K562 (cell line): Measurements from ENCODE around the gene KLHL22. TPM values are rescaled to one million over a fixed set of nuclear protein-coding genes. Genes with fewer than 3 reads are reported as not detected.

Experiments used
- DACH1 ChIP-seq: fragments of 450-650 bp; IDR thresholded peaks from 2 replicates; pipeline ENCODE4 v1.6.1; 2018; ENCODE audit not compliant: partially characterized antibody
- E2F4 ChIP-seq: sonication (generic); formaldehyde crosslinking; IDR thresholded peaks from 2 replicates; pipeline ENCODE4 v1.8.0; 2022; ENCODE audit warnings: mild to moderate bottlenecking, low read depth, missing genetic modification reagents
- FOXK2 ChIP-seq, 2 experiments: fragments of 450-650 bp; IDR thresholded peaks in 1 of 2; conservative IDR thresholded peaks in 1 of 2; 2 replicates each; pipeline ENCODE4 v1.6.1; 2016; ENCODE audit warnings: low read depth in 2 of 2, mild to moderate bottlenecking in 1 of 2
- KDM2B ChIP-seq: fragments of 250-450 bp; sonication (Bioruptor Pico); IDR thresholded peaks from 2 replicates; pipeline ENCODE4 v1.8.0; 2021; ENCODE audit warnings: mild to moderate bottlenecking, moderate library complexity
- MAX ChIP-seq: sonication (generic); formaldehyde crosslinking; IDR thresholded peaks from 2 replicates; pipeline ENCODE4 v1.9.0; 2022; ENCODE audit warnings: mild to moderate bottlenecking, missing genetic modification reagents
- MCM5 ChIP-seq: fragments of 450-650 bp; IDR thresholded peaks from 2 replicates; pipeline ENCODE4 v1.6.1; 2016; ENCODE audit warnings: low read depth
- NCOA1 ChIP-seq: fragments of 450-650 bp; IDR thresholded peaks from 2 replicates; pipeline ENCODE4 v1.6.1; 2016; ENCODE audit warnings: low read depth
- NFE2 ChIP-seq: IDR thresholded peaks from 2 replicates; pipeline ENCODE4 v1.6.1; 2014; ENCODE audit warnings: antibody characterized with exemption, low read depth
- NR0B1 ChIP-seq: fragments of 450-650 bp; IDR thresholded peaks from one replicate; pipeline ENCODE4 v1.6.1; 2018; ENCODE audit warnings: mild to moderate bottlenecking, moderate library complexity; ENCODE audit not compliant: partially characterized antibody
- NR3C1 ChIP-seq: sonication (generic); formaldehyde crosslinking; IDR thresholded peaks from 2 replicates; pipeline ENCODE4 v1.8.1; 2022; ENCODE audit warnings: missing genetic modification reagents
- PHB ChIP-seq: fragments of 250-450 bp; sonication (Bioruptor Pico); IDR thresholded peaks from 2 replicates; pipeline ENCODE4 v1.5.0; 2021
- RUNX1 ChIP-seq: sonication (generic); IDR thresholded peaks from 2 replicates; pipeline ENCODE4 v1.6.1; 2016; ENCODE audit warnings: antibody characterized with exemption, low read depth
- TAL1 ChIP-seq: fragments of 450-650 bp; IDR thresholded peaks from 2 replicates; pipeline ENCODE4 v1.6.1; 2016; ENCODE audit warnings: mild to moderate bottlenecking
- XRCC5 ChIP-seq: fragments of 200-400 bp; formaldehyde crosslinking; IDR thresholded peaks from 2 replicates; pipeline ENCODE4 v1.6.1; 2017; ENCODE audit warnings: low read depth, mild to moderate bottlenecking, low read length
- ZEB2 ChIP-seq: fragments of 450-650 bp; IDR thresholded peaks from 2 replicates; pipeline ENCODE4 v1.6.1; 2016
- ZFP36 ChIP-seq: fragments of 150-350 bp; IDR thresholded peaks from 2 replicates; pipeline ENCODE4 v1.6.1; 2018; ENCODE audit warnings: low read length, low read depth; ENCODE audit not compliant: partially characterized antibody
- ZNF668 ChIP-seq: fragments of 250-450 bp; sonication (Bioruptor Pico); IDR thresholded peaks from 2 replicates; pipeline ENCODE4 v1.8.0; 2022; ENCODE audit warnings: mild to moderate bottlenecking, inconsistent platforms
- ZNF696 ChIP-seq: fragments of 250-450 bp; sonication (Bioruptor Pico); conservative IDR thresholded peaks from 2 replicates; pipeline ENCODE4 v1.4.0; 2020; ENCODE audit warnings: mild to moderate bottlenecking, moderate library complexity
- polyA plus RNA-seq, 8 experiments: library from polyadenylated mRNA; depleted of rRNA in 4 of 8; stranded (reverse) in 5 of 8; unstranded in 3 of 8; fragments of >200 nt; fragmentation: Nextera tagmentation in 2 of 8; fragmentation: Illumina TruSeq in 1 of 8; extraction: Ambion mirVana in 2 of 8; extraction: Trizol in 1 of 8; gene quantifications; 2 replicates each; pipeline versions ENCODE4 v1.2.1 to v1.2.3, GENCODE V29; 2011 to 2014; ENCODE audit warnings: inconsistent platforms in 1 of 8, missing spikeins in 1 of 8
- total RNA-seq, 7 experiments: library from RNA; depleted of rRNA in 6 of 7; stranded (reverse); fragments of >200 nt in 6 of 7; fragmentation: Illumina TruSeq in 2 of 7; extraction: Trizol in 2 of 7; gene quantifications; 2 replicates each; pipeline versions ENCODE4 v1.2.1 to v1.2.3, GENCODE V29; 2011 to 2021; ENCODE audit warnings: low replicate concordance in 1 of 7
- TF ChIP-seq, protein P1 (sequence below), 2 experiments: fragments of 450-650 bp in 1 of 2; sonication (generic) in 1 of 2; formaldehyde crosslinking; conservative IDR thresholded peaks; 2 replicates each; pipeline versions ENCODE4 v1.4.0 to v1.8.1; 2020 to 2022; ENCODE audit warnings: mild to moderate bottlenecking in 1 of 2, missing genetic modification reagents in 1 of 2
- TF ChIP-seq, protein P2 (sequence below): fragments of 150-350 bp; conservative IDR thresholded peaks from 2 replicates; pipeline ENCODE4 v1.6.1; 2014; ENCODE audit warnings: low read length
- TF ChIP-seq, protein P3 (sequence below): sonication (generic); formaldehyde crosslinking; IDR thresholded peaks from 2 replicates; pipeline ENCODE4 v1.8.1; 2022; ENCODE audit warnings: missing genetic modification reagents

The KLHL22 gene
- total and polyA plus RNA-seq, 9 of the 15 experiments (the other 6 are each of a cell fraction or from before 2014, with no cell fraction given), result 1.3 to 25.6 (median 15.2) TPM

DNA sequence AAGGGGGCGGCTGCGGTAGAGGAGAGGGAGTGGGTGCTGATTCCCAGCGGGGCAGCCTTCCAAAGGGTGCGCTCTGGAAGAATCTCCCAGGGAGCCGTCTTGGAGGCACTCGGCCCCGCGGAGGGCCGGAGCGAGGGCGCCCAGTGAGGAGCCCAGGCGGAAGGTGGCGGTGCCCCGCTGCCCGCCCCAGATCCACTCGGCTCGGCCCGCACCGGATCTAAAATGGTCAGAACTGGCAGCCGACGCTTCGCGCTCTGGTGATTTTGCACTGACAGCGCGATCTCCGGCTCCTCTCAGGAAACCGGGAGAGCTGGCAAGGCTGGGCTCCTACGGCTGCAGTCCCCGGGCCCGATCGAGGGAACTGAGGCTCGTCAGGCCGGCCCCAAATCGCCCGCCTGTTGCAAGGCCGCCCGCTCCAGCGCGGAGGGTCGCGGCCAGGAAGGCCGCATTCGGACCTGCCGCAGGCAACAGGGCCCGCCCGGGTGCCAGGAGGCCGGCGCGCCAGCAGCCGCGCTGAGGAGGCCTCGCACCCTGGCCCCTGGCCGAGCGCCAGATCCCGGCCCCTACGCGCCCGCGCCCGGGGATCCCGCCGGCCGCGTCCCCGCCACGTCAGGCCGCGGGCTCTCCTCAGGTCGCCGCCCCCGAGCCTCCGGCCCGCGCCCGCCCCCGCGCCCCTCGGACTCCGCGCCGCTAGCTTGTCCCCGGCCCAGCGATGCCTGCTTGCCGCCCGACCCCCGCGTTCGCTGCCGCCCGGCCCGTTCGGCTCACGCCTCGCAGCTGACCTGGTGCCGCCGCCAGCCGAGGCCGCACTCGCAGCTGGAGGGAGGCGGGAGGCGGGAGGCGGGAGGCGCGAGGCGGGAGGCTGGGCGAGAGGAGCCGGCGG is at the start of gene KLHL22 (continued):
- TF ChIP-seq RUNX1, result no peak
- no peak for TF ChIP-seq NFE2
- TF ChIP-seq, protein P1, sequence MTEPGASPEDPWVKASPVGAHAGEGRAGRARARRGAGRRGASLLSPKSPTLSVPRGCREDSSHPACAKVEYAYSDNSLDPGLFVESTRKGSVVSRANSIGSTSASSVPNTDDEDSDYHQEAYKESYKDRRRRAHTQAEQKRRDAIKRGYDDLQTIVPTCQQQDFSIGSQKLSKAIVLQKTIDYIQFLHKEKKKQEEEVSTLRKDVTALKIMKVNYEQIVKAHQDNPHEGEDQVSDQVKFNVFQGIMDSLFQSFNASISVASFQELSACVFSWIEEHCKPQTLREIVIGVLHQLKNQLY (CRISPR knock-in tag; conservative IDR thresholded peaks at IDR 0.05), result peak in 1 of 2 experiments; percentile 77; a peak in 1 of 4 replicates
- TF ChIP-seq TAL1, result no peak
- TF ChIP-seq MCM5, result no peak
- no peak; the same call in 1 of the 2 replicates for TF ChIP-seq ZNF668 (CRISPR knock-in tag)
- TF ChIP-seq E2F4, result no peak
- TF ChIP-seq DACH1, result no peak
- no peak for TF ChIP-seq NCOA1
- TF ChIP-seq XRCC5, result no peak
- TF ChIP-seq ZEB2, result no peak
- no peak for TF ChIP-seq NR3C1 (CRISPR knock-in tag)
- no peak for TF ChIP-seq ZFP36
- TF ChIP-seq, protein P2, sequence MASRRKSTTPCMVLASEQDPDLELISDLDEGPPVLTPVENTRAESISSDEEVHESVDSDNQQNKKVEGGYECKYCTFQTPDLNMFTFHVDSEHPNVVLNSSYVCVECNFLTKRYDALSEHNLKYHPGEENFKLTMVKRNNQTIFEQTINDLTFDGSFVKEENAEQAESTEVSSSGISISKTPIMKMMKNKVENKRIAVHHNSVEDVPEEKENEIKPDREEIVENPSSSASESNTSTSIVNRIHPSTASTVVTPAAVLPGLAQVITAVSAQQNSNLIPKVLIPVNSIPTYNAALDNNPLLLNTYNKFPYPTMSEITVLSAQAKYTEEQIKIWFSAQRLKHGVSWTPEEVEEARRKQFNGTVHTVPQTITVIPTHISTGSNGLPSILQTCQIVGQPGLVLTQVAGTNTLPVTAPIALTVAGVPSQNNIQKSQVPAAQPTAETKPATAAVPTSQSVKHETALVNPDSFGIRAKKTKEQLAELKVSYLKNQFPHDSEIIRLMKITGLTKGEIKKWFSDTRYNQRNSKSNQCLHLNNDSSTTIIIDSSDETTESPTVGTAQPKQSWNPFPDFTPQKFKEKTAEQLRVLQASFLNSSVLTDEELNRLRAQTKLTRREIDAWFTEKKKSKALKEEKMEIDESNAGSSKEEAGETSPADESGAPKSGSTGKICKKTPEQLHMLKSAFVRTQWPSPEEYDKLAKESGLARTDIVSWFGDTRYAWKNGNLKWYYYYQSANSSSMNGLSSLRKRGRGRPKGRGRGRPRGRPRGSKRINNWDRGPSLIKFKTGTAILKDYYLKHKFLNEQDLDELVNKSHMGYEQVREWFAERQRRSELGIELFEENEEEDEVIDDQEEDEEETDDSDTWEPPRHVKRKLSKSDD, result no peak; the same call in 1 of the 2 replicates
- no peak for TF ChIP-seq NR0B1
- TF ChIP-seq KDM2B, result peak; percentile 97
- no peak for TF ChIP-seq ZNF696 (CRISPR knock-in tag)
- TF ChIP-seq MAX, result no peak
- TF ChIP-seq, protein P3, sequence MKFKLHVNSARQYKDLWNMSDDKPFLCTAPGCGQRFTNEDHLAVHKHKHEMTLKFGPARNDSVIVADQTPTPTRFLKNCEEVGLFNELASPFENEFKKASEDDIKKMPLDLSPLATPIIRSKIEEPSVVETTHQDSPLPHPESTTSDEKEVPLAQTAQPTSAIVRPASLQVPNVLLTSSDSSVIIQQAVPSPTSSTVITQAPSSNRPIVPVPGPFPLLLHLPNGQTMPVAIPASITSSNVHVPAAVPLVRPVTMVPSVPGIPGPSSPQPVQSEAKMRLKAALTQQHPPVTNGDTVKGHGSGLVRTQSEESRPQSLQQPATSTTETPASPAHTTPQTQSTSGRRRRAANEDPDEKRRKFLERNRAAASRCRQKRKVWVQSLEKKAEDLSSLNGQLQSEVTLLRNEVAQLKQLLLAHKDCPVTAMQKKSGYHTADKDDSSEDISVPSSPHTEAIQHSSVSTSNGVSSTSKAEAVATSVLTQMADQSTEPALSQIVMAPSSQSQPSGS (CRISPR knock-in tag), result no peak
- peak; percentile 79; the same call in 1 of the 2 replicates for TF ChIP-seq PHB (CRISPR knock-in tag)
- TF ChIP-seq FOXK2 (conservative IDR thresholded peaks at IDR 0.05 in 1 of 2, IDR thresholded peaks at IDR 0.05 in 1 of 2; ENCODE audit: low read depth in 2 of 2), result no peak
